DMS153 treated with DMSO at 0.1 percent for 48 hours (cell line): Measurements from ENCODE around the gene TTC9.
"Not testable (repeated sequence)": the region's sequence is repeated elsewhere in the genome, so short reads cannot be mapped to it uniquely, and the experiment has no call there.

Experiments used
- DNase-seq: peaks from one replicate; lab custom pipeline; 2025; ENCODE audit not compliant: unreplicated experiment; lab: John Stamatoyannopoulos, UW

Gene TTC9

DNA sequence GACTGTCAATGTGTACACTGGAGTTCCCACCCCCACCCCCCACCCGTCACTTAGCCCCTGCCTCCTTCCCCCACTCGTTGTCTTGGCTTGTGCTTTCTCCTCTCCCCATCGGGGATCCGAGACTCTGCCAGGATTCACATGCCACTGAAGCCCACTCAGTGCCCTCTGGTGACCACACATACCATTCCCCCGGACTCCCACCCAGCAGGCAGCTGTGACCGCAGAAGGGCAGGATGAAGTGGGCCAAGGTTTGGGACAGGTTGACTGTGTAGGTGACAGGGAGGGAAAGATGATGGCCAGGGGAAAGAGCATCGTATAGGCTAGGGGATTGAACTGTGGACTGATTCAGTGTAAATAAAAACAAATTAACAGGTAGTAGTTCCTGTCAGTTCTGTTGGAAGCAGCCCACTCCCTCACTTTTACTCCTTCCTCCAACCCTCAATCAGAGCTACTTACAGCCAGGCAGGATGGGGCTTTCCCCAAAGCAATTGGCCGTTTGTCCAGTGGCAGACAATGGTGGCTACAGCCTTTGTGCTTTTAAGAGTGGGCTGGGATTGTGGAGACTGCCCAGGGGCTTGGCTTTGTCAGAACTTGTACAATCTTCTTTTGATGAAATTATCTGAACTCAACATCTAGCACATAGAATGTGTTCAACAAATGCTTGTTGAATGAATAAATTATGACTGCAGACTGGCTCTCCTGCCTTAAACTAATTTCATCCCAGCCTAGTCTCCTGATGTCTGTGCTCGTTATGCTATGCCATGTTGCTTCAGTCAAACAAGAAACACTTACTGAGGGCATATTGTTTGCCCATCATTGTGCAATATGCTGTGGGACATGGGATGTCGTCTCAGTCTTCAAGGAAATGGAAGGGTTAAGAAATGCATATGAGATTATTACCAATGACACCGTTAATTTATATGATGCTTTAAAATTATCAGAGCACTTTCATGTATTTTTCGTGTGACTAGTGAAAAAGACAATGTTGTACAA, 30.2 kb downstream of the TTC9 start:
- DNase-seq, result no peak

DNA sequence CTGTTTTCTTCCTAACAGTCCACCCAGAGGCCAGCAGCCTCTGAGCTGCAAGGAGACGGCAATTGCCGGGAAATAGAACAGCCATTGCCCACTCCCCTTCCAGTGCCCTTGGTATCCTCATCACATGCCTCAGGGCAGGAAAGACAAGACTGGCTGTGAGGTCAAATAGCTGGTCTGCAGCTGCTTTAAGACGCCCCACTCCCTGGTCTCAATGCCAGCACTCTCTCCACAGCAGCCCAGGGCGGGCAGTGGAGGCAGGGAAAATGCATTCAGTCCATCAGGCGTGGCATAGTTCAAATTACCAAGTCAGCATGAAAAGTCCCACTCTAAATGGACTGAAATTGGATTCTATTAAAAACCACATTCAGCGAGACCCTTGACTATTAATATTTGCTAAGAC, 35.6 kb downstream of the TTC9 start:
- DNase-seq, result no peak

DNA sequence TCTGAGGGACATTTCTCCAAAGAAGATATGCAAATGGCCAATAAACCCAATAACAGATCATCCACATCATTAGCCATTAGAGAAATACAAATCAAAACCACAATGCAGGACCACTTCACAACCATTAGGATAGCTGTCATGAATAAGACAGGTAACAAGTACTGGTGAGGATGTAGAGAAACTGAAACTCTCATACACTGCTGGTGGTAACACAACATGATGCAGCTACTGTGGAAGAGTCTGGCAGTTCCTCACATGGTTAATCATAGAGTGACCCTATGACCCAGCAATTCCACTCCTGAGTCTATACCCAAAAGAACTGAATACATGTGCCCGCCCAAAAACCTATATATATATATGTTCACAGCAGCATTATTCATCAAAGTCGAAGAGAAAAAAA, 39.0 kb downstream of the TTC9 start:
- no peak for DNase-seq

DNA sequence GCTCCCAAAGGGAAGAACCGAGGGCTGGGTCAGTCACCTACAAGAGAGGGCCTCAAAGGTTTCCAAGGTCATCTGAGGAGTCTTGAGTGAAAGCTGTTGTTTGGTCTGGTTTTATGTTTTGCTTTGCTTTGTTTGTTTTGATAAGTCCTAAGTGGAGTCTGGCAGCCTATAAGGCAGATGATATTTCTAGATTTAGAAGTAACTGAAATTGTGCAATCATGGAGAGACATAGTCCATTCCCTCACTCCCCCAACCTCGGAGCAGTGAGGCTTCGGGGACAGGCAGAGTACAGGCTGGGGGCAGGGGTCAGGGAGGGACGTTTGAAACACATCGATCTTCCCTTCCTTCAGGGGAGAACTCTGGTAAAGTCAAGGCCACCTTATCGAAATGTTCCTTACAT, 42.3 kb downstream of the TTC9 start:
- DNase-seq, result no peak

DNA sequence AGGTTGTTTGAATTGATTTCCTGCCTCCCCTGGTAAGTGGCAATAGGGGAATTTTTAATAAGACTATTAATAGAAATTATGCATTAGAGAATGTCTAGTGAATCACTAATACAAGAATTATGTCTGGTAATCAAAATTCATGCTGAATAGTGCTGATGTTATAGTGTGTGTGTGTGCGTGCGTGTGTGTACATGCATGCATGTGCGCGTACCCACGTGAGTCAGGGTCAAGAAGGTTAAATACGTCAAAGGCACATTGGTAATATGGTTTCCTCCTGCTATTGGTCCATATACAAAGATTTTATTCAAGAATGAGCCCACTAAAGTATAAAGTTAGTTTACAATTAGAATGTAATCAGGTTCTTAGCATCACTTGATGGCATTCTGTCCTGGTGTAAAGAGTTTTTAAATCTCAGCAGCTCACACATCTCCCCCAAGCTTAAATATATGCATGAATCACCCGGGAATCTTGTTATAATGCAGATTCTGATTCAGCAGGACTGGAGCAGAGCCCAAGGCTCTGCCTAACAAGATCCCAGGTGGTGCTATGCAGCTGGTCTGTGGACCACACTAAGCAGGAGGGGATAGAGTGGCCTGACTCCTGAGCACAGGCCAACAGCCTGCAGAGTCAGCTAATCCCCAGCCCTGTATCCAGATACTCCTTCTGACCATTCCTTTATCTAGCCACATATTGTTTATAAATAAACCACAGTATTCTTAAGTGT, 43.9 kb downstream of the TTC9 start:
- no peak for DNase-seq

DNA sequence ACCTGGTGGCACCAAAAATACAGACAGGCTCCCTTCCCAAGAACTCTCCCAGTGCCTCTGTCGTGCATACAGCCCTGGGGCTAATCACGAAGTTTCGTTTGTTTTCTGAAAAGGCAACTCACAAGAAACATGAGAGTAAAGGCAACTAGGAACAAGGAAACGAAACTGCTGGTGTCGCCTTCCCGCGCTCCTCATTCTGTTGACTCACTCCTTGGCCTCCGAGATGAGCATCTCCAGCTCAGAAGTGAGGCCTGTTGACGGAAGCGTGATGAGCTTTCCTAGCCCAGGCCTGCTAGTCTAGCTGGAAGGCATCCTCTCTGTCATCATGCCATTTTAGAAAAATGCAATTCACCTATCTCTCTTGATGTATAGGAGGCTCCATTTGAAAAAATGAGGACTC, 50.5 kb downstream of the TTC9 start:
- DNase-seq, result no peak

DNA sequence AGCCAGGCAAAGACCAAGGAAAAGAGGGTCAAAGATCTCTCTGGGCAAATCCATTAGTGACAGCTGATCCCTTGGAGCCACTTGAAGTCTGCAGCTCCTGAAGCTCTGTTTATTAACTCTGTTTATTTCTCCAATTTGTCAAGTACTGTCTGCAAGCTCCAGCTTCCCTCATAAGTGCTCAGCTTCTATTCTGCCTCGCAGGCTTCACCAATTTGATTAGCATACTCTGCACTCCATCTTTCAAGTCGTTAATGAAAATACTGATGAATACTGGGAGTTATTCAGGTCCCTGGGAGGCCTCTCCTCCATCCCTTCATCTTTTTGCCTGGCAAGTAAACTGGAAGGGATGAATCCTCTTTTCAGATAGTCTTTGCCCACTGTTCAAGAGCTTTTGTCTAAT, 54.3 kb downstream of the TTC9 start:
- DNase-seq, result no peak

DNA sequence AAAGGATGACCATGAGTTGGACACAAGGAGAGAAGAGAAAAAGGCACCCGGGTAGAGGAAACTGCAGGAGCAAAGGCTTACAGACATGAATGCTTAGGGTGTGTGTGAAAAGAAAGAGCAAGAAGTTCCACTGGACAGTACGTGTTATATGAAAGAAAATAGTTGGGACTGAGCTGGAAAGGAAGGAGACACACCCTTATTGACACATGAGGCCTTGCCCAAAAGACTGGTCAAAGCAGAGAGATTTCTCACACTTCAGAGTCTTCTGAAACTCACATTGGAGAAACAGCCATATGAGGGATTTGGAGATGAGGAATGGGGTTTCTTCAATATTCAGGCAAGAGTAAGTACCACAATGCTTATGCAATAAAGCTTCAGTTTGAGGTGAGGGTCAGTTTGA, 56.0 kb downstream of the TTC9 start:
- no peak for DNase-seq

DNA sequence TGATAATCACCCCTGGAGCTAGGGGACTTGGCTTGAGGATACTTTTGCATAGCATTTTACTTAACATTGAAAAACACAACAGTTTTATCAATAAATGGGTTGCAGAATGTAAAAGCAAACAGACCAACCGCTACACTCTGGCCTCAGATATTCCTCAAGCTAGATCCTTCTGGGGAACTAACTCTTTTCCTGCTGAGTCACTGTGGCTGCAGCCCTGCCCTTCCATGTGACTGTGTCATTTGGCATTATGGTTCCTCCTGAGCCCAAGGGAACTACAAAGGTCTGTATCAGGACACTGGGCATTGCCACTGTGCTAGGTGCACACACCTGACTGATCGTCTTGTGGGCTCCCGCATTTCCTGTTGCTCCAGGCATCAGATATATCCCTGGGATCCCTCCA, 56.6 kb downstream of the TTC9 start:
- no peak for DNase-seq

DNA sequence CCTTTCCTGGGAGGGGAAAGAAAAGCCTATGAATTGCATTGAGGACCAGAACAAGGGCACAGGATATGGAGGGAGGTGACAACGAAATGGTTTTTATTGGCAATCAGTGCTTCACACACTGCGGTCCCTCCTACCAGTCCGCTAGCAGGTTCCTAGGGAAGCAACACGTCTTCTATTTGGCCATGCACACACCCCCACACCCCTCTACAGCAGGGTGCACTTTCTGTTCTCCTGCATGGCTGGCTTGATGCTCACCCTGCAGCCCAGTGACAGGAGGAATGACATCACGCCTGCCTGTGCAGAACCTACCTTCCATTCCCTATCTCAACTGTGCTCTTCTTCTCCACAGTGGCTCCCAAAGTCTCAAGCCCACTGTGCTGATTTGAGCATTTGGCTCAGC, 57.9 kb downstream of the TTC9 start:
- DNase-seq, result no peak

DNA sequence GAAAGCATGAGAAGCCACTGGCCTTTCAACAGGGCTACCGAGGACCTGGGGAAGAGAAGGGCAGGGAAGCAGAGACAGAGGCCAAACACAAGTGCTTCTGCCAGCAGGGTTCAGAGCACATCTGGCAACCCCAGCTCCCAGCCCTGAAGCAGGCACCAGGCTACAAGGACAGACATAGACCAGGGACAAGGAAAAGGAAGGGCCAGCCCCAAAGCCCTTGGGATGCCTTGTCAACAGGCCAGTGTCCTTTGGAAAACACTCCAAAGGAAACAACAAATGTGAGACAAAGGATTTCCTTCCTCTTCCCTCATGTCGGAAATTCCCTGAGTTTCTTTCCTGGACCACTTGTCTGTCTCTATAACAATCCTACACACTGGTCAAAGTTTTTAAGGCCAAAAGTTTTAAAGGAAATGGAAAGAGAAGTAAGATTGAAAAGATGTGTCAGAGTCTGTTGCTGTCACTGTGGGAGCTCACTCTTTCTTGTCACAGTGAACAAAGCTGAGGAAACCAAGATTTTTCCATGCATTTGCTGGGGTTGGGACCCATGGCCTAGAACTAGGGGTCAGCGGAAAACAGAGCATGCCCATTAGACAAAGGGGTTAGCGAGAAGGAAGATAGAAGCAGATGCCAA, 59.4 kb downstream of the TTC9 start:
- DNase-seq, result no peak

DNA sequence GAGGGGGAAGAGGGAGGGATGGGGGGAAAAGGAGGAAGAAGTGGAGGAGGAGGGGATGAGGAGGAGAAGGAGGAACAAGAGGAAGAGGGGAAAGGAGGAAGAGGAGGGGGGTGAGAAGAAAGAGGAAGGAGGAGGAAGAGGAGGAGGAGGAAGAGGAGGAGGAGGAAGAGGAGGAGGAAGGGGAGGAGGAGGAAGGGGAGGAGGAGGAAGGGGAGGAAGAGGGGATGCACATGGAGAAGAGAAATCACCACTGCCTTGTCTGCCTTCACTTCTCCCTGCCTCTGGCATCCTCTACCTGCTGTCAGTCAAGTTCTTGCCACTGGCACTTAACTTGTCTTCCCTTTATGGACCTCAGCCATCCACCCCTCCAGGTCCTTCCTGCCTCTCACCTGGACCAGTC, 59.9 kb downstream of the TTC9 start:
- DNase-seq, result no peak

DNA sequence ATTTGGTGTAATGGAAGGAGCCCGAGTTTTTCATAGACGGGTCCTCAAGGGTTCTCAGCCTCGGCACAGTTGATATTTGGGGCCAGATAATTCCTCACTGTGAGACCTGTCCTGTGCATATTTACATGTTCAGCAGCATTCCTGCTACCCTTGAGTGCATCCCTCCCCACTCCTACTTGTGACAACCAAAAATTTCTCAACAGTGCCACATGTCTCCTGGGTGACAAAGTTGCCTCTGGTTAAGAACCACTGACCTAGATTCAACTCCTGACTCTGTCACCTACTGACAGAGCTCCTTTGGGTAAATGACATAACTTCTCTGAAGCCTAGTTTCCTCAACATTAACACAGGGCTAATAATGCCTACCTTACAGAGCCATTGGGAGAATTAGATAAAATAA, 60.4 kb downstream of the TTC9 start:
- DNase-seq, result no peak

DNA sequence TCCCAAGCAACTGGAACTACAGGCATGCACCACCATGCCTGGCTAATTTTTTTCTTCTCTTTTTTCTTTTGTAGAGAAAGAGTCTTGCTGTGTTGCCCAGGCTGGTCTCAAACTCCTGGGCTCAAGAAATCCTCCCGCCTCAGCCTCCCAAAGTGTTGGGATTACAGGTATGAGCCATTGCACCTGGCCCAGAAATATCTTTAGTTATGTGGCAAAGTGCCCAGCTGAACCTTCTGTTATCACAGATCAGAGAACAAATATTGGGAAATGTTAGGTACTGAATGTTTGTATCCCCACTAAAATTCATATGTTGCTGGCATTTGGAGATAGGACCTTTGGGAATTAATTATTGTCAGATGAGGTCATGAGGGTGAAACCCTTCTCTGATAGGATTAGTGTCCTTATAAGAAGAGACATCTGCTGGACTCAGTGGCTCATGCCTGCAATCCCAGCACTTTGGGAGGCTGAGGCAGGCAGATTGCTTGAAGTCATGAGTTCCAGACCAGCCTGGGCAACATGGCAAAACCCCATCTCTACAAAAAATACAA, 62.0 kb downstream of the TTC9 start:
- DNase-seq, result not testable (repeated sequence)

DNA sequence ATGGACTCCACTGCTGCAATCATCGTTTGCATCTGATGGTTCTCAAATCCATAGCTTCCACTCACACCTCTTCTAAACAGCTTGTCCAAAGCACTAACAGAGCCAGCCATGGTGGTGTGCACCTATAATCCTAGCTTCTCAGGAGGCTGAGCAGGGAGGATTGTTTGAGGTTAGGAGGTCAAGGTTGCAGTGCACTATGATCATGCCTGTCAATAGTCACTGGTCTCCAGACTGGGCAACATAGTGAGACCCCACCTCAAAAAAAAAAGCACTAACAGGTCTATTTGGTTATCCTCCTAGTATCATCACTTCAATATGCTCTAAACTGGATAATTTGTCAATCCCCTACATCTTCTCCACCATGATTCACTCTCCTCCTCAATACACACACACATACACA, 63.2 kb downstream of the TTC9 start:
- DNase-seq, result no peak

DNA sequence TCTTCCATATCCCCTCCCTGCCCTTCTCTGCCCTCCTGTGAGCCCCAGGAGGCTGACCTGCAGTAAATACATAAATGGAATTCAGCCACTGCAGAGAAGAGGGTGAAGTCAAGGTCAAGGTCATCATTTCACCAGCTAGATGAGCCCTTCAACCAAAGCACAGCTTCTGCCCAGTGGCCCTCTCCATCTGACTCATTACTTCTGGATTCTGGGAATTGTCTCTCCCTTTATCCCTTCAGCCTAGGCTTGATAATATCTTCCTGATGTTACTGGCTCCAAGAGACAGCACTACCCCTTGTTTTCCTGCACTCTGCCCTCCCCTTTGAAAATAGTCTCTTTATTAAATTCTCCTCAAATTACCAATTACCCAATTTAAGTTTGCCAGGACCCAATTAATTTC, 64.5 kb downstream of the TTC9 start:
- DNase-seq, result no peak

DNA sequence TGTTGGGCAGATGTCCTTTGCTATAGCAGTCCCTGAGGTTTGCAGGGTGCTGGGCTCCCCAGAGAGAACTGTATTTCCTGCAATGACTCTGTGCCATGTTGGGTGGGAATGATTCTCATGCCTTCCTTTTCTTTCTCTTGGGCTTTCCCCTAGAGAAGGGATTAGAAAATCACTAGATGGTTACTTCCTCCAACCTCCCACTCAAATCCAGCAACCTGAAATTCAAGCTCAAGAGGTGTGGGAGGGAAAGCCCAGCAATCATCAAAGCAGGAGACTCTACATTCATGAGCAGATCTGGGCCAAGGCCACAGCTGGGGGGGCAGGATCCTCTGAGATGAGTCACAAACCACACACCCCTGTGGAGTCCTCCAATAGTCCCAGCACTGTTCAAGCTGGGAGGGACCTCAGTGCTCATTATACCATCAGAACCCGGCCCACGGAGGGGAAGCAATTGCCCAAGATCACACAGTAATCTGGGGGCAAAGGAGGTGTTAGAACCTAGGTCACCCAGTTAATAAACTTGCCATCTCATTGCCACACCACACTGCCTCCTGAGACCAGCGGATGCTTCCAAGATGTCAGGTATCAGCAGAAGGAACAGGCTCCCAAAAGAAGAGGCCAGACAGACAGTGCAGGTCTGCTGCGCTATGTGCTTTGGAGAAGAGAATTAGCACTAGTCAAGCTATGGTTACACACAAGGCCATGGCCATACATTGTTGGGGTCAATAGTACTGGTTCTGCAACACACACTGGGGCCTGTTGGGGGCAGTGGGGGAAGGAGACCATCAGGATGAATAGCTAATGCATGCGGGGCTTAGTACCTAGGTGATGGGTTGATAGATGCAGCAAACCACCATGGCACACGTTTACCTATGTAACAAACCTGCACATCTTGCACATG, 65.7 kb downstream of the TTC9 start:
- no peak for DNase-seq

DNA sequence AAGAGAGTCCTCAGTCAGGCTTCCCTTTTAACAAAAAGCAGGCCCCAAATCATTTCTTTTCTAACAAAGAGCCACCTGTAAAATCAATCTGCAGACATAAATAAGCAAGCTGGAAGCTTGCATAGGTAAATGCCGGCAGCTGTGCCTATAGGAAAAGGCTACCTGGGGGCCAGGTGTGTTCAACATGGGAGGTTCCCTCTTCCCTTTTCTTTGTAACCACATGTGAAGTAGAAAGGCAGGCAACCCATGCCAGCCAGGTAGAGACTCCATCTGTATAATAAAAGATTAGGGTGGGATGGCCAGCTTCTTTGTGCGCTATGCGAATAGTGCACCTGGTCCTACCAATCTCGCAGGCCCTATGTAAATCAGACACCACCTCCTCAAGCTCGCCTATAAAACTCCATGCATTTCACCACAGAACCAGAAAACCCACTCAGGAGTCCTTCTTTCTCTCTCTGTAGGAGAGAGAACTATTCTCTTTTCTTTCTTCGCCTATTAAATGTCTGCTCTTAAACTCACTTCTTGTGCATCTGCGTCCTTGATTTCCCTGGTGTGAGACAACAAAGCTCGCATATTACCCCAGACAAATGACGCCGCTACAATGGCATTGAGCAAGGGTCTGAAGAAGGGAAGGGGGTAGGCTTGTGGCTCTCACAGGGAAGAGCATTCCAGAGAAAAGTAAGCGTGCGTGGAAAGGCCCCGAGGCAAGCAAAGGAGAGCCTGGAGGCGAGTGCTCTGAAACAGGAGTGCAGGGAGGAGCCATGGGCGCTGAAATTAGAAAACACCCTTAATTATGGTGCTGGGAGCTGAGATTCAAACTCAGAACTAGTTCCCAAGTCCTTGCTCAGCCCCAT, 67.2 kb downstream of the TTC9 start:
- DNase-seq, result peak; percentile 83

DNA sequence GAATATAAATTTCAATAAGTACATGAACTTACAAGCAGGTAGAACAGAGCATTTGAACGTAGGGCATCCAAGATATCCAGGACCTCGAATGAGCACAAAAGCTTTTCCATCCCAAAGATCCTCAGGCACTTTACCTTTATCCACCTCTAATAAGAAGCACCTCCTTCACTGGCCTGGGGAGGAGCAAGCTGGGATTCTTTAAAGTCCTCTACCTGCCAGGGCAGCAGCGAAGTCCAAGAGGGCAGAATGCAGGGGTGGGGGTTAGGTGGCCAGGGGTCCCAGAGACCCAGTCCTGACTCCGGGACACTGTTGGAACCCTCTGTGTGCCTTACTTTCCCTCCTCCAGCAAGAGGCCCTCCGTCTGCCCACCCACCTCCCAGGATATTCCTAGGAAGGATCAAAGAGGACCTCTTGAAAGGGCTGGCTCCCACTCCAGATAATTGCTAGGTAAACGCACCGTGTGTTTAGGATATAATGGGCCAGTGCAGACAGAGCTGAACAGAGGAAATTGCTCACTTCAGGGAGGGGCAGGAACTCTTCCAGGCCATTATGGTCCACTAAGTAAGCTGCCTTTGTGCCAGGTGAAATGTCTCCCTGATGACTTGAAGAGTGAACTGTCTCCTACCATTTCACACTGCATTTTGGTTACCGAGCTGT, 68.1 kb downstream of the TTC9 start:
- peak; percentile 91 for DNase-seq
